Fibroblast of lung (primary cell): Measurements from ENCODE around the gene ENTPD7. TPM values are rescaled to one million over a fixed set of nuclear protein-coding genes. Genes with fewer than 3 reads are reported as not detected.

Source experiments
- DNase-seq, 2 donors: peaks; one replicate each; pipeline versions ENCODE4 v3.0.0 to v3.0.0-alpha.2; 2010; ENCODE audit warnings: low read depth in 2 of 2
- H2AFZ ChIP-seq: 2 replicates; pipeline ENCODE4 v1.5.1; 2012; ENCODE audit warnings: low read length, control low read depth, inconsistent platforms
- H3K27ac ChIP-seq: 2 replicates; pipeline ENCODE4 v1.5.1; 2011; ENCODE audit warnings: low read length, control low read depth; ENCODE audit not compliant: insufficient read depth
- H3K27me3 ChIP-seq: 2 replicates; pipeline ENCODE4 v1.5.1; 2011; ENCODE audit warnings: mild to moderate bottlenecking, low read length; ENCODE audit not compliant: control insufficient read depth, insufficient read depth
- H3K36me3 ChIP-seq: 2 replicates; pipeline ENCODE4 v1.5.1; 2011; ENCODE audit warnings: low read length; ENCODE audit not compliant: control insufficient read depth, insufficient read depth
- H3K4me1 ChIP-seq: 2 replicates; pipeline ENCODE4 v1.5.1; 2011; ENCODE audit warnings: low read length; ENCODE audit not compliant: control insufficient read depth, insufficient read depth; ENCODE audit errors: extremely low read depth
- H3K4me2 ChIP-seq: 2 replicates; pipeline ENCODE4 v1.5.1; 2011; ENCODE audit warnings: low read length, control low read depth; ENCODE audit not compliant: insufficient read depth; ENCODE audit errors: extremely low read depth
- H3K4me3 ChIP-seq, 4 experiments: fragments of 200-600 bp in 1 of 4; sonication (generic) in 1 of 4; replicated peaks in 1 of 4; 2 replicates each; pipeline ENCODE4 v1.5.1; 2011 to 2016; ENCODE audit warnings: low read length in 4 of 4, low read depth in 3 of 4, mild to moderate bottlenecking in 3 of 4, control low read depth in 2 of 4, inconsistent platforms in 1 of 4, mixed read lengths in 1 of 4; ENCODE audit not compliant: insufficient read depth in 1 of 4; ENCODE audit errors: control extremely low read depth in 1 of 4
- H3K79me2 ChIP-seq: 2 replicates; pipeline ENCODE4 v1.5.1; 2012; ENCODE audit warnings: mild to moderate bottlenecking, low read length, inconsistent platforms; ENCODE audit not compliant: control insufficient read depth, insufficient read depth
- H3K9ac ChIP-seq: 2 replicates; pipeline ENCODE4 v1.5.1; 2011; ENCODE audit warnings: mild to moderate bottlenecking, low read length, control low read depth; ENCODE audit not compliant: insufficient read depth
- H3K9me3 ChIP-seq: 2 replicates; pipeline ENCODE4 v1.5.1; 2012; ENCODE audit warnings: low read depth, low read length; ENCODE audit not compliant: control insufficient read depth, insufficient read depth
- H4K20me1 ChIP-seq: 2 replicates; pipeline ENCODE4 v1.5.1; 2011; ENCODE audit warnings: low read length; ENCODE audit not compliant: control insufficient read depth, insufficient read depth; ENCODE audit errors: extremely low read depth
- CTCF ChIP-seq, 2 donors: IDR thresholded peaks in 1 of 2; conservative IDR thresholded peaks in 1 of 2; 1 replicate in 1 of 2; 2 replicates in 1 of 2; pipeline ENCODE4 v1.5.1; 2011 to 2012; ENCODE audit warnings: low read length in 2 of 2, control low read depth in 1 of 2, inconsistent platforms in 1 of 2, low read depth in 1 of 2, mild to moderate bottlenecking in 1 of 2
- EZH2 ChIP-seq: IDR thresholded peaks from 2 replicates; pipeline ENCODE4 v1.5.1; 2012; ENCODE audit warnings: low read length, control low read depth, mild to moderate bottlenecking; ENCODE audit errors: missing control alignments
- polyA plus RNA-seq, 2 donors: library from polyadenylated mRNA; depleted of rRNA in 1 of 2; stranded (reverse) in 1 of 2; unstranded in 1 of 2; fragments of >200 nt; gene quantifications; 2 replicates each; pipeline ENCODE4 v1.2.1, GENCODE V29; 2011 to 2012; ENCODE audit warnings: missing spikeins in 1 of 2
- total RNA-seq: library from RNA; depleted of rRNA; stranded (reverse); fragments of >200 nt; gene quantifications from 2 replicates; pipeline ENCODE4 v1.2.1, GENCODE V29; 2014

Gene ENTPD7
- total and polyA plus RNA-seq, 2 donors (not counting 1 experiment from before 2014, with no cell fraction given) = 17.3 to 28.9 TPM

DNA sequence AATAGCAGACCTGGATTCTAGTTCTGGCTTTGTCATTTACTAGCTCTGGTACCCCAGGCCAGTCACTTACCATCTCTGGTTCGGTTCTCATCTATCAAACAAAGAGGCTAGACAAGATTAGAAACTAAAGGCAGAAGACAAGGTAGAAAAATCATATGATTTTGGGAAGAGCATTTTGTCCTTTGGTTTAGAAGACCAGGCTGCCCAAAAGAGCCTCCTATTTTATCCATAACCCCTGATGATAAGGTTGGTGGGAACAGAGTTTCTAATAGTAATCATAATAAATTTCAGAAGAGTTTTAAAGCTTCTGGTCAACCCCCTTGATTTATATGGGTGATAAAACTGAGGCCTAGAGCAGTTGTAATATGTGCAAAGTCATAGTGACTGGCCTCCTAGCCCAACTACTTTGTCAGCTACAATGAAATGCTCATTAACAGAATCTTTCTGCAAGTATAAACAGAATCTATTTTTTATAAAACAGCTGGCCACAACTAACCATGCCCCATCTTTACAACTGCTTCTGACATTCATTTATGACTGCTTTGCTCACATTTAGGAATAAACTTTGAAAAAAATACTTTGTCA, 49.2 kb downstream of the ENTPD7 start:
- Histone ChIP-seq H3K79me2 (no peaks in the 10 kb centered on the region), H3K9me3 (no peaks in the 10 kb centered on the region), H3K4me1 (no peaks in the 10 kb centered on the region), H3K27ac (peak overlapping the region; percentile 23), H4K20me1 (no peaks in the 10 kb centered on the region), H3K36me3 (peaks cover 12% of the 10 kb centered on the region), H2AFZ (no peak overlapping the region), H3K4me3 (no peak overlapping the region), H3K9ac (no peak overlapping the region), H3K27me3 (no peaks in the 10 kb centered on the region), H3K4me2 (no peak overlapping the region)
- DNase-seq = peak; percentile 16 to 40
- TF ChIP-seq EZH2 = no peak
- no peak for TF ChIP-seq CTCF (conservative IDR thresholded peaks at IDR 0.05 in 1 of 2, IDR thresholded peaks at IDR 0.05 in 1 of 2; ENCODE audit: low read depth in 1 of 2, low read length in 2 of 2)

DNA sequence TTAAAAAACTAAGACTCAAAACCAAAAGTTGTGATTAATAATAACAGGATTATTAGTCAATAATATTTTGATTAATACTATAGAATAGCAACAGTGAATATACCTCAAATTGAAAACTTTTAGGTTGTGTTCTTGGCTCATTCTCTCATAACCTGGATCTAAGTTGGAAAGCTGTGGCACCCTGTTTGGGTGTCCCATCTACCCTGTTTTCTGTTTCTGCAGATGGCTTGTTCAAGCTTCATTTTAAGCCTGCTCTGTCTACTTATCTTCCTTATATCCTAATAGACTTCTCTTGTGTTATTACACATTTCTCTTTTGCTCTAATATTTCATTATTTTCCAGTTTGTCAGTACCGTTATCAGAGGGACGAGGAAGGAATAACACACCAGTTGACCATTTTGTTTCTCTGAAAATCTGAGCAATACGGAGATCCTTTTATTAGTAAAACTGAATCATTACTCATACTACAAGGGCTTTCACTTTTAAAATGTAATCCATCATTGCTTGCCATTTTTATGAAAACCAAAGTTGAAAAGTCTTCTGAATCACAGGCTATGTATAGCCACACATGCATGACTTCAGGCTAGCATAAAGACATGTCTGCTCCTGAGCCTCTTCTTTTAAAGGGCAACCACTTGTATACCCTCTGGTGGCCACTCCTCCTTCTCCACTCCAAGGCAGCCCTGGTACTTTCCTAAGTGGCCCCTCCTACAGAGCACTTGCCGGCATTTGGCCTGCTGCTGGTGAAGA, 50.3 kb downstream of the ENTPD7 start:
- H3K79me2 ChIP-seq = no peaks in the 10 kb centered on the region
- H2AFZ ChIP-seq = no peak overlapping the region
- peak in 1 of 2 donors; percentile 20 for TF ChIP-seq CTCF (conservative IDR thresholded peaks at IDR 0.05 in 1 of 2, IDR thresholded peaks at IDR 0.05 in 1 of 2; ENCODE audit: low read depth in 1 of 2, low read length in 2 of 2)
- TF ChIP-seq EZH2 = no peak
- DNase-seq = peak; percentile 42 to 57
- H3K27ac ChIP-seq = peak overlapping the region; percentile 13
- H3K4me1 ChIP-seq = no peaks in the 10 kb centered on the region
- H3K27me3 ChIP-seq = no peaks in the 10 kb centered on the region
- no peak overlapping the region for H3K4me3 ChIP-seq
- no peaks in the 10 kb centered on the region for H4K20me1 ChIP-seq
- peaks cover 8% of the 10 kb centered on the region for H3K36me3 ChIP-seq
- no peaks in the 10 kb centered on the region for H3K9me3 ChIP-seq
- H3K9ac ChIP-seq = no peak overlapping the region
- H3K4me2 ChIP-seq = peak overlapping the region; percentile 15

- Histone ChIP-seq H3K9ac (no peak overlapping the region), H3K4me3 (no peak overlapping the region), H4K20me1 (no peaks in the 10 kb centered on the region), H3K79me2 (no peaks in the 10 kb centered on the region), H3K4me2 (no peak overlapping the region), H2AFZ (no peak overlapping the region), H3K36me3 (peaks cover 6% of the 10 kb centered on the region), H3K4me1 (no peaks in the 10 kb centered on the region), H3K27me3 (no peaks in the 10 kb centered on the region), H3K27ac (no peak overlapping the region), H3K9me3 (no peaks in the 10 kb centered on the region)
- TF ChIP-seq CTCF (conservative IDR thresholded peaks at IDR 0.05 in 1 of 2, IDR thresholded peaks at IDR 0.05 in 1 of 2; ENCODE audit: low read depth in 1 of 2, low read length in 2 of 2) (peak; percentile 53 to 64), EZH2 (no peak)
- peak; percentile 57 to 76 for DNase-seq
Measured at GRCh38 chr10:99711129-99711719, 51.9 kb downstream of the ENTPD7 start.
